PFSK-1 (cell line): ENCODE results near the gene DCLK2.

Experiments
- FOXP2 ChIP-seq: optimal IDR thresholded peaks from 2 replicates; pipeline ENCODE3; 2011; ENCODE audit warnings: borderline replicate concordance, control low read depth, inconsistent platforms; ENCODE audit not compliant: insufficient read depth; ENCODE audit errors: extremely low read length, extremely low read depth
- POLR2AphosphoS5 ChIP-seq: IDR thresholded peaks from 2 replicates; pipeline ENCODE4 v1.6.1; 2012; ENCODE audit warnings: low read depth, mild to moderate bottlenecking, control low read depth, low read length, moderate library complexity
- REST ChIP-seq, 2 experiments: IDR thresholded peaks; 2 replicates each; pipeline versions ENCODE4 v1.6.1 to v1.8.0; 2011 to 2012; ENCODE audit warnings: low read depth in 2 of 2, low read length in 2 of 2, control low read depth in 1 of 2, inconsistent platforms in 1 of 2, mild to moderate bottlenecking in 1 of 2, moderate library complexity in 1 of 2; ENCODE audit not compliant: insufficient read depth in 1 of 2

- TF ChIP-seq REST (IDR thresholded peaks at IDR 0.05; ENCODE audit: insufficient read depth in 1 of 2, low read depth in 2 of 2, low read length in 2 of 2) (no peak), POLR2AphosphoS5 (no peak), FOXP2 (no peak)
These were observed 152.3 kb downstream of the DCLK2 start for GRCh38 chr4:150230561-150230960.
